AG08395 (cell line): ENCODE data around the gene PPP6R2.

Source experiments
- DNase-seq: peaks from one replicate; pipeline ENCODE4 v3.0.0; 2012; ENCODE audit warnings: mixed read lengths, low spot score

Gene PPP6R2

GRCh38 chr22:50487290-50488005, 144.3 kb downstream of the PPP6R2 start:
- DNase-seq, result no peak

- DNase-seq, result no peak
Observed at GRCh38 chr22:50488006-50488677, 145.0 kb downstream of the PPP6R2 start.

GRCh38 chr22:50488886-50489285, 145.8 kb downstream of the PPP6R2 start:
- no peak for DNase-seq

GRCh38 chr22:50489363-50490243, 146.5 kb downstream of the PPP6R2 start:
- DNase-seq, result no peak

DNA sequence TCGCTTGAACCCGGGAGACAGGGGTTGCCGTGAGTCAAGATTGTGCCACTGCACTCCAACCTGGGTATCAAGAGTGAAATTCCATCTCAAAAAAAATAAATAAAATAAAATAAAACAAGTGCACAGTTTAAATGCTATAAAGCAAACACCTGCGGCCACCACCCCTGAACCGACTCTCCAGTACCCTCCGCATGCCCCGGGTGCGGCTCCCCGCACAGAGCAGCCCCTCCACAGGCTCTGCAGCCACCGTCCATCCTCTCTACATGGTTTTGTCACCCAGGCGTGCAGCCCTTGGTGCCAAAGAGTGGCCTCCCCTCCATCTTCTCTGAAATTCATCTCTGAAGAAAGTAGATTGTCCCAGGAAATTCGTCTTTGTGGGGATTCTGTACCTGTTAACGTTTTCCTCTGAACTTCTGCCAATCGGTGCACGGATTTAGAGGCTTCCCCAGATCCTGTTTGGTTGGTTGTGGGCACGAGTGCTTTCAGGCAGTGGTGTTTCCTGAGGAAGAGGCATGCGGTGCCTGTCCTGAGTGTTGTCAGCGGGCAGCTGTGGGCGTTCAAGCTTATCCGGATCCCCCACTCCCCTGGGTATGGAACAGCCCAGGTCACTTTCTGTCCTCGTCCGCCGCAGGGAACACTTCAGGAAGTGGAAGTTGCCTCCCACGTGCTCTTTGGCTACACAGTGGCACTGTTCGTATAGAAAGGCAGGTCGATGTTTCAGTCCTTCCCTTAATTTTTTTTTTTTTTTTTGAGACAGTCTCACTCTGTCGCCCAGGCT, 147.6 kb downstream of the PPP6R2 start:
- no peak for DNase-seq
